H1 (cell line): Measurements from ENCODE around the gene FOXK1. TPM values are rescaled to one million over a fixed set of nuclear protein-coding genes. Genes with fewer than 3 reads are reported as not detected.

ENCODE experiments used
- EZH2 ChIP-seq: fragments of 200-600 bp; sonication (generic); IDR thresholded peaks from 2 replicates; pipeline ENCODE4 v1.7.1; 2012; ENCODE audit warnings: low read depth, mild to moderate bottlenecking, moderate library complexity, low read length, inconsistent platforms; ENCODE audit not compliant: severe bottlenecking
- KDM4A ChIP-seq: IDR thresholded peaks from one replicate; pipeline ENCODE4 v1.7.1; 2012; ENCODE audit warnings: low read depth, mild to moderate bottlenecking, moderate library complexity, low read length, inconsistent platforms; ENCODE audit not compliant: severe bottlenecking
- POLR2A ChIP-seq, 2 experiments: IDR thresholded peaks; 1 replicate in 1 of 2; 2 replicates in 1 of 2; pipeline ENCODE4 v1.6.1; 2011; ENCODE audit warnings: low read depth in 2 of 2, low read length in 2 of 2, mild to moderate bottlenecking in 2 of 2; ENCODE audit errors: control extremely low read depth in 1 of 2
- POU5F1 ChIP-seq: IDR thresholded peaks from 2 replicates; pipeline ENCODE4 v1.6.1; 2011; ENCODE audit warnings: low read depth, mild to moderate bottlenecking, low read length, moderate library complexity
- USF2 ChIP-seq: IDR thresholded peaks from 2 replicates; pipeline ENCODE4 v1.6.1; 2011; ENCODE audit warnings: low read length, improper control_type of control experiment
- polyA plus RNA-seq, 7 experiments: library from polyadenylated mRNA; depleted of rRNA in 3 of 7; stranded (reverse) in 5 of 7; unstranded in 2 of 7; fragments of >200 nt in 5 of 7; fragments of 200-250 nt in 2 of 7; gene quantifications; 1 replicate in 5 of 7; 2 replicates in 1 of 7; 4 replicates in 1 of 7; pipeline versions ENCODE4 v1.2.1 to v1.2.3, GENCODE V29; 2011 to 2013; ENCODE audit warnings: missing spikeins in 2 of 7, mixed read lengths in 2 of 7
- total RNA-seq: library from RNA; stranded (reverse); fragmentation: NEBNext Ultra II Directional; extraction: Animal tissue kit (Norgen Biotek cat#: 25700); gene quantifications from 2 replicates; pipeline ENCODE4 v1.2.1, GENCODE V29; 2021

Gene FOXK1
- total and polyA plus RNA-seq, 2 of the 8 experiments (the other 6 are each of a cell fraction or from before 2014, with no cell fraction given), result 2.0 to 8.5 TPM

DNA sequence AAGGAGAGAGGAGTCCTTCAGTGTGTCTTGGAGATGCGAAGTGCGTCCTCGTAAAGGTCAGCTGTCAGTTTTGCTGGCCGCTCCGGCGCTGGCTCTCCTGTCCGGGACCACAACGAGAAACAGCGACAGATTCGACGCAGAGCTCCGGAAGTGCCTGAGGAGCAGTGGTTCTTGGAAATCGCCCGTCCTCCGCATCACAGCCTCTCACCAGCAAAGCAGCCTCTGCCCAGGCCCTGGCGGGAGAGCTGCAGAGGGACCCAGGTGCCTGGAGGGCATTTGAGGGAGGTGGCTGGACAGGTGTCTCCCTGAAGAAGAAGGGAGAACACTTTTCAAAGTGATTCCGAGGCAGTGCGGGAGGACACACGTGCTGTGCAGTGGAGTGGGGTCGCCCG lies 81.7 kb downstream of the FOXK1 start (continued):
- TF ChIP-seq EZH2 (no peak), KDM4A (no peak), POU5F1 (no peak), POLR2A (IDR thresholded peaks at IDR 0.05; ENCODE audit: control extremely low read depth in 1 of 2, low read depth in 2 of 2, low read length in 2 of 2) (no peak), USF2 (no peak)
